Measurements from ENCODE around the gene UBE3B. TPM values are rescaled to one million over a fixed set of nuclear protein-coding genes. Genes with fewer than 3 reads are reported as not detected.

The UBE3B gene
- total RNA-seq, 2 donors from 2014 or later, result 32.0 to 39.8 TPM

DNA sequence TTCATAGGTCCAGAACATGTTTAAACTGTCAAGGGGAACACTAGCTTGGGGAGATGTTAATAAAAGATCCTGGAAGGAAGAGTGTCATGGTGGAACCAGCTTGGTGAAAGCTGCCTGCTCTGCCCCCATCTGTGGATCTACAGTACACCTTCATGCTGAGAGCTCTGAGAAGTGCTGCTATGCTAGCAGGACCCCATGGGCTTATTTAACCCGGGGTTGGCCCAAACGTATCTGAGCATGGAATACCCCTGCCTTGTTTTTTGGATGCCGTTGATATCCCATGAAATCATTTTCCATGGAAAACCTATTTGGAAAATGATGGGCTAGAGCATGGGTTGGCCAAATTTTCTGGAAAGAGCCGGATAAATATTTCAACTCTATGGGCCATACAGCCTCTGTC is 14.2 kb downstream of the UBE3B start:
- Mint-ChIP-seq H3K36me3 (ENCODE audit: low read depth) (peaks cover 84% of the 10 kb centered on the region), H3K27me3 (ENCODE audit: insufficient read depth) (no peaks in the 10 kb centered on the region), H3K4me1 (no peaks in the 10 kb centered on the region), H3K4me3 (no peak overlapping the region), H3K9me3 (peaks cover 24% of the 10 kb centered on the region), H3K27ac (no peak overlapping the region)
- Histone ChIP-seq H3K27me3 (ENCODE audit: control insufficient read depth, insufficient read depth, low read length, poor library complexity, severe bottlenecking) (no peaks in the 10 kb centered on the region), H3K9me3 (ENCODE audit: control insufficient read depth, low read length) (peaks cover 25% of the 10 kb centered on the region), H3K36me3 (ENCODE audit: control insufficient read depth, insufficient read depth, low read length) (peaks cover 85% of the 10 kb centered on the region), H3K4me1 (ENCODE audit: control insufficient read depth, insufficient read depth, low read length) (no peaks in the 10 kb centered on the region), H3K27ac (ENCODE audit: low read depth, low read length) (no peak overlapping the region), H3K9ac (ENCODE audit: extremely low read depth, low read length, poor library complexity, severe bottlenecking) (no peak overlapping the region), H3K4me3 (ENCODE audit: low read length) (no peak overlapping the region)
- DNase-seq, result no peak
- 90 to 95% methylated on average over 4 of the region's 4 CpGs for WGBS, 2 experiments (ENCODE audit: insufficient coverage in 1 of 2, insufficient read length in 1 of 2)
- TF ChIP-seq, protein P1, sequence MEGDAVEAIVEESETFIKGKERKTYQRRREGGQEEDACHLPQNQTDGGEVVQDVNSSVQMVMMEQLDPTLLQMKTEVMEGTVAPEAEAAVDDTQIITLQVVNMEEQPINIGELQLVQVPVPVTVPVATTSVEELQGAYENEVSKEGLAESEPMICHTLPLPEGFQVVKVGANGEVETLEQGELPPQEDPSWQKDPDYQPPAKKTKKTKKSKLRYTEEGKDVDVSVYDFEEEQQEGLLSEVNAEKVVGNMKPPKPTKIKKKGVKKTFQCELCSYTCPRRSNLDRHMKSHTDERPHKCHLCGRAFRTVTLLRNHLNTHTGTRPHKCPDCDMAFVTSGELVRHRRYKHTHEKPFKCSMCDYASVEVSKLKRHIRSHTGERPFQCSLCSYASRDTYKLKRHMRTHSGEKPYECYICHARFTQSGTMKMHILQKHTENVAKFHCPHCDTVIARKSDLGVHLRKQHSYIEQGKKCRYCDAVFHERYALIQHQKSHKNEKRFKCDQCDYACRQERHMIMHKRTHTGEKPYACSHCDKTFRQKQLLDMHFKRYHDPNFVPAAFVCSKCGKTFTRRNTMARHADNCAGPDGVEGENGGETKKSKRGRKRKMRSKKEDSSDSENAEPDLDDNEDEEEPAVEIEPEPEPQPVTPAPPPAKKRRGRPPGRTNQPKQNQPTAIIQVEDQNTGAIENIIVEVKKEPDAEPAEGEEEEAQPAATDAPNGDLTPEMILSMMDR (conservative IDR thresholded peaks at IDR 0.05), result no peak

GRCh38 chr12:109492371-109492770 is 14.9 kb downstream of the UBE3B start:
- no peak overlapping the region for H3K27ac Mint-ChIP-seq
- H3K4me3 Mint-ChIP-seq, result no peak overlapping the region

GRCh38 chr12:109493090-109493489 is 15.7 kb downstream of the UBE3B start:
- peaks cover 25% of the 10 kb centered on the region for H3K9me3 Mint-ChIP-seq
- no peaks in the 10 kb centered on the region for H3K27me3 Mint-ChIP-seq (ENCODE audit: insufficient read depth)
- no peaks in the 10 kb centered on the region for H3K4me1 Mint-ChIP-seq
- TF ChIP-seq, protein P1 (conservative IDR thresholded peaks at IDR 0.05), result no peak
- Histone ChIP-seq H3K9me3 (ENCODE audit: control insufficient read depth, low read length) (peaks cover 27% of the 10 kb centered on the region), H3K9ac (ENCODE audit: extremely low read depth, low read length, poor library complexity, severe bottlenecking) (no peak overlapping the region), H3K4me3 (ENCODE audit: low read length) (no peak overlapping the region), H3K27ac (ENCODE audit: low read depth, low read length) (no peak overlapping the region), H3K27me3 (ENCODE audit: control insufficient read depth, insufficient read depth, low read length, poor library complexity, severe bottlenecking) (no peaks in the 10 kb centered on the region), H3K4me1 (ENCODE audit: control insufficient read depth, insufficient read depth, low read length) (no peaks in the 10 kb centered on the region), H3K36me3 (ENCODE audit: control insufficient read depth, insufficient read depth, low read length) (peaks cover 82% of the 10 kb centered on the region)
- H3K36me3 Mint-ChIP-seq (ENCODE audit: low read depth), result peaks cover 81% of the 10 kb centered on the region
- no peak for DNase-seq
- no peak overlapping the region for H3K27ac Mint-ChIP-seq
- no peak overlapping the region for H3K4me3 Mint-ChIP-seq

More at GRCh38 chr12:109492371-109492770, 14.9 kb downstream of the UBE3B start:
- Histone ChIP-seq H3K4me1 (ENCODE audit: control insufficient read depth, insufficient read depth, low read length) (no peaks in the 10 kb centered on the region), H3K4me3 (ENCODE audit: low read length) (no peak overlapping the region), H3K9me3 (ENCODE audit: control insufficient read depth, low read length) (peaks cover 27% of the 10 kb centered on the region), H3K36me3 (ENCODE audit: control insufficient read depth, insufficient read depth, low read length) (peaks cover 82% of the 10 kb centered on the region), H3K9ac (ENCODE audit: extremely low read depth, low read length, poor library complexity, severe bottlenecking) (no peak overlapping the region), H3K27ac (ENCODE audit: low read depth, low read length) (no peak overlapping the region), H3K27me3 (ENCODE audit: control insufficient read depth, insufficient read depth, low read length, poor library complexity, severe bottlenecking) (no peaks in the 10 kb centered on the region)
- Mint-ChIP-seq H3K36me3 (ENCODE audit: low read depth) (peaks cover 81% of the 10 kb centered on the region), H3K9me3 (peaks cover 25% of the 10 kb centered on the region), H3K4me1 (no peaks in the 10 kb centered on the region), H3K27me3 (ENCODE audit: insufficient read depth) (no peaks in the 10 kb centered on the region)
- TF ChIP-seq, protein P1 (conservative IDR thresholded peaks at IDR 0.05), result no peak
- DNase-seq, result no peak
- WGBS, 2 experiments (ENCODE audit: insufficient coverage in 1 of 2, insufficient read length in 1 of 2), result 82 to 97% methylated on average over 3 to 5 of the region's 5 CpGs
